GM12878 (cell line): ENCODE measurements around the gene FBXL7.

ENCODE experiments used
- CEBPZ ChIP-seq: fragments of 150-350 bp; IDR thresholded peaks from 2 replicates; pipeline ENCODE4 v1.6.1; 2016; ENCODE audit warnings: low read depth, low read length
- RAD21 ChIP-seq: IDR thresholded peaks from 2 replicates; pipeline ENCODE4 v1.6.1; 2011; ENCODE audit warnings: mild to moderate bottlenecking, low read depth, low read length, moderate library complexity; ENCODE audit not compliant: insufficient read depth
- SMC3 ChIP-seq: IDR thresholded peaks from 2 replicates; pipeline ENCODE4 v1.6.1; 2011; ENCODE audit warnings: low read length, improper control_type of control experiment, borderline replicate concordance
- SUZ12 ChIP-seq: fragments of 200-600 bp; sonication (generic); IDR thresholded peaks from one replicate; pipeline ENCODE4 v1.6.1; 2018; ENCODE audit warnings: antibody characterized with exemption, mild to moderate bottlenecking; ENCODE audit not compliant: unreplicated experiment

GRCh38 chr5:15790446-15791018, 290.6 kb downstream of the FBXL7 start:
- TF ChIP-seq CEBPZ (no peak), SUZ12 (no peak), SMC3 (no peak), RAD21 (no peak)
